ENCODE measurements around the gene ADGRA1.

Gene ADGRA1

GRCh38 chr10:133113847-133114246 lies 26.1 kb downstream of the ADGRA1 start:
- Histone ChIP-seq H3K4me3 (ENCODE audit: low read depth, low read length) (no peak overlapping the region), H3K9me3 (ENCODE audit: control insufficient read depth, insufficient read depth, low read length) (no peaks in the 10 kb centered on the region; the same call in 1 of the 2 replicates), H3K27me3 (ENCODE audit: control insufficient read depth, insufficient read depth, low read length) (no peaks in the 10 kb centered on the region), H3K9ac (ENCODE audit: low read depth, low read length) (no peak overlapping the region), H3K4me1 (ENCODE audit: control insufficient read depth, insufficient read depth, low read length) (no peaks in the 10 kb centered on the region), H3K36me3 (ENCODE audit: control insufficient read depth, insufficient read depth, low read length) (no peaks in the 10 kb centered on the region), H3K27ac (ENCODE audit: low read depth, low read length) (no peak overlapping the region)

DNA sequence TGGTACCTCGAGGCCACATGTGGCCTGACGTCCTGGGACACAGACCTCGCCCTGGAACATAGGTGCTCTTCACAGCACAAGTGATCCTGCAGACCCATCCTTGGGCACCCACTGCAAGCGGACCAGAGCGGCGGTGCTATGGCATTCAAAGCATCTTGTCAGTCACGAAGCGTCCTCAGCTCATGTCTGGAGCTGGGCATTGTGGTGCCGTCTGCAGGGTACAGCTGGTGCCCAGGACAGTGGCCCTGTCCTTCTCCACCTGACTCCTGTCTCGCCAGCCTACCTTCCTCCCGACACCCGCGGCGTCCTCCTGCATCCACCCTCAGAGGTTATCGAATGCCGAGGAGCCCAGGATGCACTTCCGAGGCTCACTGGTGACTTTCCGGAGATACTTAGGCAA lies 26.5 kb downstream of the ADGRA1 start:
- no peak overlapping the region for H3K4me3 ChIP-seq (ENCODE audit: low read depth, low read length)
- H3K9ac ChIP-seq (ENCODE audit: low read depth, low read length), result no peak overlapping the region
- no peaks in the 10 kb centered on the region for H3K27me3 ChIP-seq (ENCODE audit: control insufficient read depth, insufficient read depth, low read length)
- no peaks in the 10 kb centered on the region for H3K4me1 ChIP-seq (ENCODE audit: control insufficient read depth, insufficient read depth, low read length)
- H3K36me3 ChIP-seq (ENCODE audit: control insufficient read depth, insufficient read depth, low read length), result no peaks in the 10 kb centered on the region
- H3K9me3 ChIP-seq (ENCODE audit: control insufficient read depth, insufficient read depth, low read length), result no peaks in the 10 kb centered on the region; the same call in 1 of the 2 replicates
- H3K27ac ChIP-seq (ENCODE audit: low read depth, low read length), result no peak overlapping the region

- H3K27me3 ChIP-seq (ENCODE audit: control insufficient read depth, insufficient read depth, low read length), result no peaks in the 10 kb centered on the region
- H3K4me3 ChIP-seq (ENCODE audit: low read depth, low read length), result no peak overlapping the region
- no peaks in the 10 kb centered on the region; the same call in 1 of the 2 replicates for H3K9me3 ChIP-seq (ENCODE audit: control insufficient read depth, insufficient read depth, low read length)
Observed at GRCh38 chr10:133114726-133115452, 27.2 kb downstream of the ADGRA1 start.

DNA sequence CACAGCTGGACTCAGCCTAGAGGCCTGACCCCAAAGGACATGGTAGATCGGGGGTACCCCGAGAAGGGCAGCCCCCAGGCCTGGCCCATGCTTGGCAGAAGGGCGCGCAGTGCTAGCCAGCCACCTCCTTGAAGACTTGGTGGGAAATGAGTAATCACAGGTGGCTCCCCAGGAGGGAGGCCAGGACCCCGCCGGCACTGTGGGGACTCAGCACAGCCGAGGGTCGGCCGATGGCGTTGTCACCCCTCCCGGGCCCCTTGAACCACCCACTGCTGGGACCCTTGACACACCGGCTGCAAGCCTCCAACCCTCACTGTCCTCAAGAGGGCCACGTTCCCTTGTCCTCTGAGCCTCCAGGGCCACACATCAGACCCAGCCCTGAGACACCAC lies 27.7 kb downstream of the ADGRA1 start:
- H3K9ac ChIP-seq (ENCODE audit: low read depth, low read length), result no peak overlapping the region
- no peaks in the 10 kb centered on the region; the same call in 1 of the 2 replicates for H3K9me3 ChIP-seq (ENCODE audit: control insufficient read depth, insufficient read depth, low read length)
- no peaks in the 10 kb centered on the region for H3K4me1 ChIP-seq (ENCODE audit: control insufficient read depth, insufficient read depth, low read length)
- no peak overlapping the region for H3K27ac ChIP-seq (ENCODE audit: low read depth, low read length)
- no peak overlapping the region for H3K4me3 ChIP-seq (ENCODE audit: low read depth, low read length)
- no peaks in the 10 kb centered on the region for H3K27me3 ChIP-seq (ENCODE audit: control insufficient read depth, insufficient read depth, low read length)
- H3K36me3 ChIP-seq (ENCODE audit: control insufficient read depth, insufficient read depth, low read length), result no peaks in the 10 kb centered on the region

More at GRCh38 chr10:133114726-133115452, 27.2 kb downstream of the ADGRA1 start:
- H3K9ac ChIP-seq (ENCODE audit: low read depth, low read length), result no peak overlapping the region
- no peak overlapping the region for H3K27ac ChIP-seq (ENCODE audit: low read depth, low read length)
- H3K4me1 ChIP-seq (ENCODE audit: control insufficient read depth, insufficient read depth, low read length), result no peaks in the 10 kb centered on the region
- no peaks in the 10 kb centered on the region for H3K36me3 ChIP-seq (ENCODE audit: control insufficient read depth, insufficient read depth, low read length)

- no peaks in the 10 kb centered on the region for H3K36me3 ChIP-seq (ENCODE audit: control insufficient read depth, insufficient read depth, low read length)
- H3K27me3 ChIP-seq (ENCODE audit: control insufficient read depth, insufficient read depth, low read length), result no peaks in the 10 kb centered on the region
- no peak overlapping the region for H3K9ac ChIP-seq (ENCODE audit: low read depth, low read length)
- H3K9me3 ChIP-seq (ENCODE audit: control insufficient read depth, insufficient read depth, low read length), result no peaks in the 10 kb centered on the region; the same call in 1 of the 2 replicates
- no peaks in the 10 kb centered on the region for H3K4me1 ChIP-seq (ENCODE audit: control insufficient read depth, insufficient read depth, low read length)
- H3K27ac ChIP-seq (ENCODE audit: low read depth, low read length), result no peak overlapping the region
- no peak overlapping the region for H3K4me3 ChIP-seq (ENCODE audit: low read depth, low read length)
Observed at GRCh38 chr10:133115976-133116375, 28.3 kb downstream of the ADGRA1 start.

DNA sequence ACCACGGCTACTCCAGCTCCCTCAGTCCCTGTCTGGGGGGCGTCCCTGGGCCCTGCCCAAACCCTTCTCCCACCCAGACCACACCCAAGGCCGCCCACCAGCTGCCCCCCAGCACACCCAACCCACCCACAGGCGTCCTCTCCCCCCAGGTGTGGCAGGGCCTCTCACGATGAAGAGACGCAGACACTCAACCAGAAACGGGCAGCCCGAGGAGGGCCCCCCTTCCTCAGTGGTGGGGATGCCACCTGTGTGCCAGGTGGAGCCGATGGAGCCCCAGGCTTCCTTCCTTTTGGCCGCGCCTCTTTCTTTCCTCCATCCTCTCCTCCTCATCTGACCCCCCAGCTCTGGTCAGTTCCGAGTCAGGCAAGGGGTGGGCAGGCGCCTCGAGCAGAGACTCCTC lies 28.7 kb downstream of the ADGRA1 start:
- Histone ChIP-seq H3K4me1 (ENCODE audit: control insufficient read depth, insufficient read depth, low read length) (no peaks in the 10 kb centered on the region), H3K27me3 (ENCODE audit: control insufficient read depth, insufficient read depth, low read length) (no peaks in the 10 kb centered on the region), H3K9ac (ENCODE audit: low read depth, low read length) (no peak overlapping the region), H3K9me3 (ENCODE audit: control insufficient read depth, insufficient read depth, low read length) (no peaks in the 10 kb centered on the region; the same call in 1 of the 2 replicates), H3K4me3 (ENCODE audit: low read depth, low read length) (no peak overlapping the region), H3K27ac (ENCODE audit: low read depth, low read length) (no peak overlapping the region), H3K36me3 (ENCODE audit: control insufficient read depth, insufficient read depth, low read length) (no peaks in the 10 kb centered on the region)

- Histone ChIP-seq H3K4me1 (ENCODE audit: control insufficient read depth, insufficient read depth, low read length) (no peaks in the 10 kb centered on the region), H3K27ac (ENCODE audit: low read depth, low read length) (no peak overlapping the region), H3K9ac (ENCODE audit: low read depth, low read length) (no peak overlapping the region), H3K27me3 (ENCODE audit: control insufficient read depth, insufficient read depth, low read length) (no peaks in the 10 kb centered on the region), H3K9me3 (ENCODE audit: control insufficient read depth, insufficient read depth, low read length) (no peaks in the 10 kb centered on the region), H3K36me3 (ENCODE audit: control insufficient read depth, insufficient read depth, low read length) (no peaks in the 10 kb centered on the region), H3K4me3 (ENCODE audit: low read depth, low read length) (no peak overlapping the region)
Observed at GRCh38 chr10:133117036-133117687, 29.4 kb downstream of the ADGRA1 start.

- Histone ChIP-seq H3K27ac (ENCODE audit: low read depth, low read length) (no peak overlapping the region), H3K9ac (ENCODE audit: low read depth, low read length) (no peak overlapping the region), H3K27me3 (ENCODE audit: control insufficient read depth, insufficient read depth, low read length) (no peaks in the 10 kb centered on the region), H3K9me3 (ENCODE audit: control insufficient read depth, insufficient read depth, low read length) (no peaks in the 10 kb centered on the region), H3K36me3 (ENCODE audit: control insufficient read depth, insufficient read depth, low read length) (no peaks in the 10 kb centered on the region), H3K4me3 (ENCODE audit: low read depth, low read length) (no peak overlapping the region), H3K4me1 (ENCODE audit: control insufficient read depth, insufficient read depth, low read length) (no peaks in the 10 kb centered on the region)
Observed at GRCh38 chr10:133117688-133118071, 30.0 kb downstream of the ADGRA1 start.

DNA sequence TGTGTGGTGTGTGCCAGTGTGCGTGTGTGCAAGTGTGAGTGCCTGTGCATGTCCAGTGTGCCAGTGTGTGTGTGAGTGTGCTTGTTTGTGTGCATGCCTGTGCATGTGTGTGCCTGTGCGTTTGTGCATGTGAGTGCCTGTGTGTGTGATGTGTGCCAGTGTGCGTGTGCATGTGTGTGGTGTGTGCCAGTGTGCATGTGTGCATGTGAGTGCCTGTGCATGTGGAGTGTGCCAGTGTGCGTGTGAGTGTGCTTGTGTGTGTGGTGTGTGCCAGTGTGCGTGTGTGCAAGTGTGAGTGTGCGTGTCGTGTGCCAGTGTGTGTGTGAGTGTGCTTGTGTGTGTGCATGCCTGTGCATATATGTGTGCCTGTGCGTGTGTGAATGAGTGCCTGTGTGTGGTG lies 33.8 kb downstream of the ADGRA1 start:
- H3K27ac ChIP-seq (ENCODE audit: low read depth, low read length), result no peak overlapping the region
- no peaks in the 10 kb centered on the region for H3K27me3 ChIP-seq (ENCODE audit: control insufficient read depth, insufficient read depth, low read length)
- no peak overlapping the region for H3K4me3 ChIP-seq (ENCODE audit: low read depth, low read length)
- H3K9ac ChIP-seq (ENCODE audit: low read depth, low read length), result no peak overlapping the region
- no peaks in the 10 kb centered on the region for H3K4me1 ChIP-seq (ENCODE audit: control insufficient read depth, insufficient read depth, low read length)
- H3K36me3 ChIP-seq (ENCODE audit: control insufficient read depth, insufficient read depth, low read length), result no peaks in the 10 kb centered on the region
- no peaks in the 10 kb centered on the region for H3K9me3 ChIP-seq (ENCODE audit: control insufficient read depth, insufficient read depth, low read length)

DNA sequence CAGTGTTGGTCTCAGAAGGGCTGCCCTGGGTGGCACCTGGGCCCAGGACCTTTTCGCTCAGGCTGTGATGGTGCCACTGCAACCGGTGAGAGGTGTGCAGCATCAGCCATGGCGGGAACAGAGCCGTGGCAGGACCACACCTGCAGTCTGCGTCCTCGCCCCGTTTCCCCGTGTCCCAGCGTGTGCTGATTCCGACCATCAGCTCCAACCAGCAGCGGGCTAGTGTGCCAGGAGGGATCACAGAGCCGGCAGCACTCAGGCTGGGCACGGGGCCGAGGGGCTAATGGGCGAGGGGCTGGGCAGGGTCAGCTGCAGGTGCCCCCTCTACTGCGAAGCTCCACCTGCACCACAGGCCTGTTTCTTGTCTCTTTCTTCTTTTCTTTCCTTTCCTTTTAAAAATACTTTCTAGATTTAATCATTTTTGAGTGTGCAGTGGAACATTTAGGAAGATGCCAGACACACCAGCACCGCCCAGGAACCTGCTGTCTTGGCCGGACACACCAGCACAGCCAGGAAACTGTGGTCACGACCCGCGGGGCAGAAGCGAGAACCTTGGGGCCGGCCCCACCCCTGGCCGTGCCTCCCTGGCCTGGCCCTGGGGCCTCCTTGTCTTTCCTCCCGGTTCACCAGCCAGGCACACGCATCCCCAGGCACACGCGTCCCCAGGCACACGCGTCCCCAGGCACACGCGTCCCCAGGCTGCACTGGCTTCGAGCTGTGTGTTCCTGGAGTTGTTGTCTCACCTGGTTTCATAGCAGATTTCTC lies 34.6 kb downstream of the ADGRA1 start:
- H3K4me3 ChIP-seq (ENCODE audit: low read depth, low read length), result no peak overlapping the region
- H3K27ac ChIP-seq (ENCODE audit: low read depth, low read length), result no peak overlapping the region
- H3K4me1 ChIP-seq (ENCODE audit: control insufficient read depth, insufficient read depth, low read length), result peaks cover 2% of the 10 kb centered on the region; the same call in 1 of the 2 replicates
- no peaks in the 10 kb centered on the region for H3K27me3 ChIP-seq (ENCODE audit: control insufficient read depth, insufficient read depth, low read length)
- H3K9me3 ChIP-seq (ENCODE audit: control insufficient read depth, insufficient read depth, low read length), result no peaks in the 10 kb centered on the region
- no peaks in the 10 kb centered on the region for H3K36me3 ChIP-seq (ENCODE audit: control insufficient read depth, insufficient read depth, low read length)
- H3K9ac ChIP-seq (ENCODE audit: low read depth, low read length), result no peak overlapping the region
